Body of pancreas (tissue), 4 donors: ENCODE measurements around the gene OSBP2.

Source experiments
- POLR2A ChIP-seq, 3 donors: fragments of 450-650 bp; IDR thresholded peaks; one replicate each; pipeline ENCODE4 v1.6.1; 2016; ENCODE audit warnings: antibody characterized with exemption in 3 of 3, mild to moderate bottlenecking in 2 of 3
- TF ChIP-seq, protein P1 (sequence below), 7 experiments: fragments of 450-650 bp in 4 of 7; fragments of 200-600 bp in 3 of 7; sonication (generic) in 3 of 7; IDR thresholded peaks; one replicate each; pipeline ENCODE4 v1.5.1; 2016 to 2019; ENCODE audit warnings: antibody characterized with exemption in 7 of 7

GRCh38 chr22:30909306-30909705 is 214.6 kb downstream of the OSBP2 start:
- TF ChIP-seq, protein P1, sequence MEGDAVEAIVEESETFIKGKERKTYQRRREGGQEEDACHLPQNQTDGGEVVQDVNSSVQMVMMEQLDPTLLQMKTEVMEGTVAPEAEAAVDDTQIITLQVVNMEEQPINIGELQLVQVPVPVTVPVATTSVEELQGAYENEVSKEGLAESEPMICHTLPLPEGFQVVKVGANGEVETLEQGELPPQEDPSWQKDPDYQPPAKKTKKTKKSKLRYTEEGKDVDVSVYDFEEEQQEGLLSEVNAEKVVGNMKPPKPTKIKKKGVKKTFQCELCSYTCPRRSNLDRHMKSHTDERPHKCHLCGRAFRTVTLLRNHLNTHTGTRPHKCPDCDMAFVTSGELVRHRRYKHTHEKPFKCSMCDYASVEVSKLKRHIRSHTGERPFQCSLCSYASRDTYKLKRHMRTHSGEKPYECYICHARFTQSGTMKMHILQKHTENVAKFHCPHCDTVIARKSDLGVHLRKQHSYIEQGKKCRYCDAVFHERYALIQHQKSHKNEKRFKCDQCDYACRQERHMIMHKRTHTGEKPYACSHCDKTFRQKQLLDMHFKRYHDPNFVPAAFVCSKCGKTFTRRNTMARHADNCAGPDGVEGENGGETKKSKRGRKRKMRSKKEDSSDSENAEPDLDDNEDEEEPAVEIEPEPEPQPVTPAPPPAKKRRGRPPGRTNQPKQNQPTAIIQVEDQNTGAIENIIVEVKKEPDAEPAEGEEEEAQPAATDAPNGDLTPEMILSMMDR (IDR thresholded peaks at IDR 0.05), result no peak
- no peak for TF ChIP-seq POLR2A (IDR thresholded peaks at IDR 0.05)
